ENCODE results near the gene JDP2. TPM values are rescaled to one million over a fixed set of nuclear protein-coding genes. Genes with fewer than 3 reads are reported as not detected.
A peak's percentile ranks its signal among the peaks of the same experiment; 100 is the strongest.

JDP2 gene
- total and polyA plus RNA-seq, 2 donors (not counting 1 experiment from before 2014, with no cell fraction given), result 7.9 to 17.9 TPM

- DNase-seq (no peak), ATAC-seq (ENCODE audit: low read depth) (no peak)
- Mint-ChIP-seq H3K9me3 (ENCODE audit: insufficient read depth) (no peaks in the 10 kb centered on the region), H3K27ac (peak overlapping the region; percentile 61), H3K4me1 (peaks cover 10% of the 10 kb centered on the region), H3K27me3 (no peaks in the 10 kb centered on the region), H3K4me3 (no peak overlapping the region)
- intact Hi-C loops (cut with micrococcal nuclease), result no loop called here
- Histone ChIP-seq H3K4me2 (replicated peaks; ENCODE audit: low read depth, low read length, poor library complexity, severe bottlenecking) (no peak overlapping the region), H3K9me3 (ENCODE audit: control extremely low read depth in 1 of 3, control insufficient read depth in 2 of 3, insufficient read depth in 1 of 3, low read length in 2 of 3) (no peaks in the 10 kb centered on the region), H4K20me1 (ENCODE audit: control insufficient read depth, insufficient read depth, low read length, poor library complexity, severe bottlenecking) (no peaks in the 10 kb centered on the region), H3K9ac (ENCODE audit: low read length) (no peak overlapping the region), H3K27me3 (replicated peaks in 1 of 4; ENCODE audit: control extremely low read depth in 1 of 4, control insufficient read depth in 3 of 4, insufficient read depth in 4 of 4, low read length in 3 of 4) (no peaks in the 10 kb centered on the region), H3K36me3 (replicated peaks in 1 of 2; ENCODE audit: control extremely low read depth in 1 of 2, control insufficient read depth in 1 of 2, extremely low read depth in 1 of 2, insufficient read depth in 2 of 2, low read length in 1 of 2) (peaks cover 0 to 30% of the 10 kb centered on the region in 2 experiments), H3K4me3 (ENCODE audit: control extremely low read depth in 1 of 5, extremely low read depth in 1 of 5, insufficient read depth in 1 of 5, low read depth in 2 of 5, low read length in 4 of 5) (no peak overlapping the region), H2AFZ (ENCODE audit: insufficient read depth, low read depth, low read length, poor library complexity, severe bottlenecking) (no peak overlapping the region), H3K27ac (ENCODE audit: low read length in 2 of 2) (no peak overlapping the region), H3K4me1 (ENCODE audit: control insufficient read depth in 2 of 2, insufficient read depth in 2 of 2, low read length in 2 of 2) (peaks cover 6 to 11% of the 10 kb centered on the region in 2 donors), H3K79me2 (ENCODE audit: control insufficient read depth, insufficient read depth, low read length) (peaks cover 2% of the 10 kb centered on the region)
- ChIA-PET CTCF (interaction anchor here (0.5 to 2.0 kb wide), 2 partner anchors 30 to 363 kb away, joined by 3 to 6 read pairs; no protein-coding TSS in a partner anchor), POLR2A (no interaction called here)
- TF ChIP-seq CTCF (IDR thresholded peaks at IDR 0.05) (no peak), EZH2 (IDR thresholded peaks at IDR 0.05; ENCODE audit: borderline replicate concordance, insufficient read depth, low read depth, low read length, poor library complexity, severe bottlenecking) (no peak)
- WGBS (ENCODE audit: insufficient coverage), result 47% methylated on average over 7 of the region's 12 CpGs
These were observed 31.4 kb downstream of the JDP2 start for GRCh38 chr14:75459099-75459741.

- no peak overlapping the region for H3K27ac Mint-ChIP-seq
- peaks cover 10% of the 10 kb centered on the region for H3K4me1 Mint-ChIP-seq
- intact Hi-C loops (cut with micrococcal nuclease), result no loop called here
- H3K27me3 Mint-ChIP-seq, result no peaks in the 10 kb centered on the region
- Histone ChIP-seq H3K4me3 (ENCODE audit: control extremely low read depth in 1 of 5, extremely low read depth in 1 of 5, insufficient read depth in 1 of 5, low read depth in 2 of 5, low read length in 4 of 5) (no peak overlapping the region), H3K4me2 (replicated peaks; ENCODE audit: low read depth, low read length, poor library complexity, severe bottlenecking) (no peak overlapping the region), H3K27me3 (replicated peaks in 1 of 4; ENCODE audit: control extremely low read depth in 1 of 4, control insufficient read depth in 3 of 4, insufficient read depth in 4 of 4, low read length in 3 of 4) (no peaks in the 10 kb centered on the region), H3K4me1 (ENCODE audit: control insufficient read depth in 2 of 2, insufficient read depth in 2 of 2, low read length in 2 of 2) (peaks cover 6 to 11% of the 10 kb centered on the region in 2 donors), H4K20me1 (ENCODE audit: control insufficient read depth, insufficient read depth, low read length, poor library complexity, severe bottlenecking) (no peaks in the 10 kb centered on the region), H3K36me3 (replicated peaks in 1 of 2; ENCODE audit: control extremely low read depth in 1 of 2, control insufficient read depth in 1 of 2, extremely low read depth in 1 of 2, insufficient read depth in 2 of 2, low read length in 1 of 2) (peaks cover 0 to 30% of the 10 kb centered on the region in 2 experiments), H3K79me2 (ENCODE audit: control insufficient read depth, insufficient read depth, low read length) (peaks cover 2% of the 10 kb centered on the region), H3K9me3 (ENCODE audit: control extremely low read depth in 1 of 3, control insufficient read depth in 2 of 3, insufficient read depth in 1 of 3, low read length in 2 of 3) (no peaks in the 10 kb centered on the region), H3K9ac (ENCODE audit: low read length) (no peak overlapping the region), H3K27ac (ENCODE audit: low read length in 2 of 2) (no peak overlapping the region), H2AFZ (ENCODE audit: insufficient read depth, low read depth, low read length, poor library complexity, severe bottlenecking) (no peak overlapping the region)
- no peak overlapping the region for H3K4me3 Mint-ChIP-seq
- TF ChIP-seq CTCF (IDR thresholded peaks at IDR 0.05), result no peak
- no peak for TF ChIP-seq EZH2 (IDR thresholded peaks at IDR 0.05; ENCODE audit: borderline replicate concordance, insufficient read depth, low read depth, low read length, poor library complexity, severe bottlenecking)
- ATAC-seq (ENCODE audit: low read depth) (no peak), DNase-seq (no peak)
- 100% methylated on average over 1 of the region's 1 CpG for WGBS (ENCODE audit: insufficient coverage)
- ChIA-PET CTCF (interaction anchor here (2.0 kb wide), 1 partner anchor 29 kb away, joined by 6 read pairs; no protein-coding TSS in a partner anchor), POLR2A (no interaction called here)
- no peaks in the 10 kb centered on the region for H3K9me3 Mint-ChIP-seq (ENCODE audit: insufficient read depth)
These were observed 32.0 kb downstream of the JDP2 start for GRCh38 chr14:75459791-75460190.

All from B cell (primary cell).